Measurements from ENCODE around the gene QDPR.

The QDPR gene

DNA sequence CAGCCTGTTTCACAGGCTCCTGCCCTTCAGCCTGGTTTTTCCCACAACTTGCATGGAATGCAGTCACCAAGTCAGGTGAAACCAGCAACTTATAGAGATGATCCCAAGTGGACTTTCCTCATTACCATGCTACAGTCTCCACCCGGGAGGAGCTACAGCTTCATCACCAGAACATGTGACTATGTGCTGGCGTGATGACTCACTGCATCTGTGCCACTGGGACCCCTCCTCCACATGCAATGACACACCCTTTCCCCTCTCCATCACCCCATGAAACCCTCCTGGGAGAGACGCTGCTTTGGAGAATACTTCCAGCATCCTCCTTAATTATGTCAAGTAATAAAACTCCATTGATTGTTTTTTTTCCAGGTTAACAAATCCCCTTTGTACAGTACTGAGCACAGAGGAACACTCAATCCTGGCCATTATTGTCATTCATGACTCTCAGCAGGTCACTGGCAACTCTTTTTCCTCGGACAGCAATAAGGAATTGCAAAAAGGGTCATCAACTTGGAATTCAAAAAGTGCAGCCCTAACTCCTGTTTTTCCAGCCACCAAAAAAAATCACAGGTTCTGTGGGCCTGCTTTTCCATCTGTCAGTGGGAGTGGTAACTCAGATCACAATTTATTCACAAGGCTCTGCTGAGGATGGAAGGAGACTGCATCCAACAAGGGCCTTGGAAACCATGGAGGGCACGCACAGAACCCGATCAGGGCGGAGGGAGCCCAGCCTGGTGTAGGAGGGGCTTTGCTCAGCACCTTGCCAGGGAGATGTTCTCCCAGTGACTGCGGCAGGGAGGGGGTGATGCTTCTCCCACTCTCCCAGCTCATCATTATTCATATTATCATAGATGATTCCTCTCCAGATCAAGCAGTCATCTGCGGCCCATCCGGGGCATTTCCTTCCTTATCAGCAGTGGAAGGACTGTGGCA lies 17.4 kb downstream of the QDPR start:
- Histone ChIP-seq H3K36me3 (ENCODE audit: control insufficient read depth, insufficient read depth, low read length) (peaks cover 22% of the 10 kb centered on the region), H3K27ac (ENCODE audit: low read depth, low read length) (no peak overlapping the region), H3K4me3 (ENCODE audit: low read length) (no peak overlapping the region), H3K9ac (ENCODE audit: low read length) (no peak overlapping the region), H3K4me1 (ENCODE audit: control insufficient read depth, insufficient read depth, low read length) (peaks cover 4% of the 10 kb centered on the region), H3K27me3 (ENCODE audit: control insufficient read depth, insufficient read depth, low read length) (no peaks in the 10 kb centered on the region)

DNA sequence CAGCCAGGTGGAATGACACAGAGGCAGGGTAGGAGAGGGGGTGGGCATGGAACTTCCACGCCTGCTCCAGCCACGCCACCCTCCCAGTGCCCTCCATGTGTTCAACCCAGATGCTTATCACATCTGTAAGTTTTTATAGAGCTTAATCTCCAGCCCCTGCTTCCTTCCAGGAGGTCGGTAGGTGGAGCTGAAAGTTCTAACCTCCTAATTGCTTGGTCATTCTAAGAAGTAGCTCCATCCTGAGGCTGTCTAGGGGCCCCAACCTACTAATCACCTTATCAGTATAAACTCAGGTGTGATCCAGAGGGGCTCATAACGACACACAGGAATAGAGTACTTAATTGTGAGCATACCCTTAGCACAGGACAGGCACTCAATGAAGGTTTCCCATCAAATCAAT lies 18.3 kb downstream of the QDPR start:
- no peak overlapping the region for H3K9ac ChIP-seq (ENCODE audit: low read length)
- no peaks in the 10 kb centered on the region for H3K27me3 ChIP-seq (ENCODE audit: control insufficient read depth, insufficient read depth, low read length)
- peaks cover 4% of the 10 kb centered on the region for H3K4me1 ChIP-seq (ENCODE audit: control insufficient read depth, insufficient read depth, low read length)
- no peak overlapping the region for H3K4me3 ChIP-seq (ENCODE audit: low read length)
- no peak overlapping the region for H3K27ac ChIP-seq (ENCODE audit: low read depth, low read length)
- peaks cover 23% of the 10 kb centered on the region for H3K36me3 ChIP-seq (ENCODE audit: control insufficient read depth, insufficient read depth, low read length)

DNA sequence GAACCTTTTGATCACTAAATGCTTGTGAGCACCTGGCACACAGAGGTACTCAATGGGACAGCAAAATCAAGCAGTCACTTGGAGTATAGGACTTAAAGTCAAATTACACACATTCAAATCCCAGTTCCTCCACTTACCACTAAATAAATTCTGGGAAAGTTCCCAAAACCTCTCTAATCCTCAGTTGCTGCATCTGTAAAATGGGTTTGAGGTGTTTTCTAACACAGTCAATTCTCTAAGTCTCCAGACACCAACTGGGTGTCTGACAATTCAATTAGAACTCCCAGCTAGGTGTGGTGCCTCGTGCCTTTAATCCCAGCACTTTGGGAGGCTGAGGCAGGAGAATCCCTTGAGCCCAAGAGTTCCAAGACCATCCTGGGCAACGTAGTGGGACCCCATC lies 19.0 kb downstream of the QDPR start:
- Histone ChIP-seq H3K27ac (ENCODE audit: low read depth, low read length) (no peak overlapping the region), H3K36me3 (ENCODE audit: control insufficient read depth, insufficient read depth, low read length) (peaks cover 19% of the 10 kb centered on the region), H3K4me1 (ENCODE audit: control insufficient read depth, insufficient read depth, low read length) (peaks cover 4% of the 10 kb centered on the region)

DNA sequence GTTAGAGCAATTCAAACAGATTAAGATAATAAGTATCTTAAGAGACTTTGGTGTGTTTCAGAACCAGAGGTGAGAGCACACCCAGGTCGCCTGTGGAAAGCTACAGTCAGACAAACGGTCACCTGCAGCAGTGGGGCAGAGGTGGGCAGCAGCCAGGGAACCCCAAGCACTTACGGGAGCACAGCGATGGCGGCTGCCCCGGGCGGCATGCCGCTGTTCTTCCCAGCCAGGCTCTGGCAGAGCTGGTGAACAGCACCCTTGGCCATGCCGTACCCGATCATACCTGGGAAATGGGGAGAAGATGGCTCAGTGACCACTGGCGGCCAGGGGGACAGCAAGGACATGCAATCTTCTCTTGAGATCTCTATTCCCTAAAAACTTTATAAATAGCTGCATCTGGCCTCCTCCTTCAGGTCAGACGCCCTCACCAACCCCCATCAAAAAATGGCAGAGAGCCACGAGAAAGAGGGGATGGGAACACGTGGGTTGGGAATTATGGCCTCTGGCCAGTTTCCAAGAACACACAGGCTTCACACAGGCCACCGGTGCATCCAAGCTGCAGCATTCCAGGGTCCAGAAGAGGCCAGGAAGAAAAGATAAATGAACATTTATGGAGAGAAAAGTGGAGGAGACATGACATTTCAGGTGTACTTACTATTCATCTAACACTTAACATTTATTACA lies 19.7 kb downstream of the QDPR start:
- H3K27me3 ChIP-seq (ENCODE audit: control insufficient read depth, insufficient read depth, low read length): no peaks in the 10 kb centered on the region
- no peak overlapping the region for H3K27ac ChIP-seq (ENCODE audit: low read depth, low read length)
- no peak overlapping the region for H3K4me3 ChIP-seq (ENCODE audit: low read length)
- no peak overlapping the region for H3K9ac ChIP-seq (ENCODE audit: low read length)
- H3K36me3 ChIP-seq (ENCODE audit: control insufficient read depth, insufficient read depth, low read length): peaks cover 19% of the 10 kb centered on the region
- peaks cover 4% of the 10 kb centered on the region for H3K4me1 ChIP-seq (ENCODE audit: control insufficient read depth, insufficient read depth, low read length)

More for the DNA sequence above, 19.0 kb downstream of the QDPR start:
- no peak overlapping the region for H3K9ac ChIP-seq (ENCODE audit: low read length)
- no peak overlapping the region for H3K4me3 ChIP-seq (ENCODE audit: low read length)
- H3K27me3 ChIP-seq (ENCODE audit: control insufficient read depth, insufficient read depth, low read length): no peaks in the 10 kb centered on the region

DNA sequence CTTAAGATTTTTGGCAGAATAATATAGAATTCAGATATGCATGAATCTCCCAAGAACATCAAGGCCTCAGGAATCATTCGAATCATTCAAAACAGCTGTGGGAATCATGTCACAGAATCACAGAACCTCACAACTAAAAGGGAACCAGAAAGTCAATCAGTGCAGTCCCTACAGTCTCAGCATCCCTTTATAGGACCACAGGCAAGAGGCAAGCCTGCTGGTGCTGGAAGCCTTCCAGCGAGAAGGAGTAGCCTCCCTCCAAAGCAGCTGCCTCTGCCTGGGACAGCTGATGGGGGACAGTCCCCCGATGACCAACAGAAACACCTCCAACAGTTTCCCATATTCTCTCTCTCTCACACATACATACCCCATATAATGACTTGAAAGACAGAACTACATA lies 20.7 kb downstream of the QDPR start:
- peaks cover 19% of the 10 kb centered on the region for H3K36me3 ChIP-seq (ENCODE audit: control insufficient read depth, insufficient read depth, low read length)
- no peak overlapping the region for H3K27ac ChIP-seq (ENCODE audit: low read depth, low read length)
- no peaks in the 10 kb centered on the region for H3K27me3 ChIP-seq (ENCODE audit: control insufficient read depth, insufficient read depth, low read length)
- H3K4me1 ChIP-seq (ENCODE audit: control insufficient read depth, insufficient read depth, low read length): peaks cover 4% of the 10 kb centered on the region
- no peak overlapping the region for H3K4me3 ChIP-seq (ENCODE audit: low read length)
- no peak overlapping the region for H3K9ac ChIP-seq (ENCODE audit: low read length)

DNA sequence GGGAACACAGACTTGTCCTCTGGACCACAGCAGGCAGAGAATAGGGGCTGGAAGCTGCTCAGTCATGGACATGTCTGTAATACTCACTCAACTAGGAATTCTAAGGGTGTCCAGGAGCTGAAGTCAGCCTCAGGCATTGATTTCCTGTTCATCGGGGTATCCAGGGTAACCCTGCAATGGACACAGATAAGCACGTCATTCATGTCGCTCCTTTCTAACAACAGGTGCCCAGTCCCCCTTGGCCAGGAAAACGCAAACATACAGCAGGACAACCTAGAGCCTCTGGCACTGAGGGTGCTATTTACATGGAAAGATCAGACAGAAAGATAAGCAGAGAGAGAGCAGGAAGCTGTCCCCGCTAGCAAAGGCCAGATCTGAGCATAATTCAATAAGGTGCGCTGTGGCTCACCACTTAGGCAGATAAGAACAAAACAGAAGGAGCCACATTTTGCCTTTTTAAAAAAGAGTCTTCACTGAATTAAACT lies 21.3 kb downstream of the QDPR start:
- Histone ChIP-seq H3K4me3 (ENCODE audit: low read length) (no peak overlapping the region), H3K27me3 (ENCODE audit: control insufficient read depth, insufficient read depth, low read length) (no peaks in the 10 kb centered on the region), H3K27ac (ENCODE audit: low read depth, low read length) (no peak overlapping the region), H3K36me3 (ENCODE audit: control insufficient read depth, insufficient read depth, low read length) (peaks cover 19% of the 10 kb centered on the region), H3K4me1 (ENCODE audit: control insufficient read depth, insufficient read depth, low read length) (peaks cover 4% of the 10 kb centered on the region), H3K9ac (ENCODE audit: low read length) (no peak overlapping the region)

DNA sequence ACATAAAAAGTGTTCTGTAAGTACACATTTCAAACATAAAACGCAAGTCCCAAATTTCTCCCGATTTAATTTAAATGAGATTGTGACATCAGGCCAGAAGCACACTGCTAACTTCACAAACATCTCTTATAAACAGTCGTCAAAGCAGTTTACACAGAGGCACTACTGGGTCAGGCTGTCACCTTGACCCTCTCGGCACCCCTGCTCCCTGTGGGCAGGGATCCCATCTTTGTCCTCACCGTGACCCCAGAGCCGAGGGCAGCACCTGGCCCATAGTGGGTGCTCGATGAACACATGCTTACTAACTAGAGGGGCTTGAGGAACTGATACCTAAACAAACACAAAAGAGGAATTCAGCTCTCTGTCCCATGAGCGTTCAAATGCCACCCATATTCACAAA lies 22.2 kb downstream of the QDPR start:
- Histone ChIP-seq H3K9ac (ENCODE audit: low read length) (no peak overlapping the region), H3K27me3 (ENCODE audit: control insufficient read depth, insufficient read depth, low read length) (no peaks in the 10 kb centered on the region), H3K4me3 (ENCODE audit: low read length) (no peak overlapping the region), H3K27ac (ENCODE audit: low read depth, low read length) (no peak overlapping the region), H3K4me1 (ENCODE audit: control insufficient read depth, insufficient read depth, low read length) (peaks cover 4% of the 10 kb centered on the region), H3K36me3 (ENCODE audit: control insufficient read depth, insufficient read depth, low read length) (peaks cover 24% of the 10 kb centered on the region)

DNA sequence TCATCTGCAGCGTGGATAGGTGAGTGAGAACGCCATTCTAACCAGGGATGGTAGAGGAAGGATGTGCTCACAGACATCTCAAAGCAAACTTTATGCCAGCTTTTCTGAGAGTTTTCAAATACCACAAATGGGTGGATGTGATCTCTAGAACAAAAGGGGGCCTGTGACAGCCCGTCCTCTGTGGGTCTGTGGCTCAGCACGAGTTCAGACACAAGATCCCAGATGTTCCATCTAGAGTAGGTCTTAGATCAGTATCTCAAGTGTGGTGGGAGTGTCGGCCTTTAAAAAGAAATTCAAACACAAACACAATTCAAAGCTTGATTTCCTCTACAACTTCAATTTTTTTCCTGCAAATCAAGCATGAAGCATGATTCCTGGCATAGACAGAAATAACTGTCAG lies 22.8 kb downstream of the QDPR start:
- Histone ChIP-seq H3K27ac (ENCODE audit: low read depth, low read length) (no peak overlapping the region), H3K4me1 (ENCODE audit: control insufficient read depth, insufficient read depth, low read length) (peaks cover 4% of the 10 kb centered on the region), H3K27me3 (ENCODE audit: control insufficient read depth, insufficient read depth, low read length) (no peaks in the 10 kb centered on the region), H3K36me3 (ENCODE audit: control insufficient read depth, insufficient read depth, low read length) (peaks cover 26% of the 10 kb centered on the region), H3K4me3 (ENCODE audit: low read length) (no peak overlapping the region), H3K9ac (ENCODE audit: low read length) (no peak overlapping the region)

DNA sequence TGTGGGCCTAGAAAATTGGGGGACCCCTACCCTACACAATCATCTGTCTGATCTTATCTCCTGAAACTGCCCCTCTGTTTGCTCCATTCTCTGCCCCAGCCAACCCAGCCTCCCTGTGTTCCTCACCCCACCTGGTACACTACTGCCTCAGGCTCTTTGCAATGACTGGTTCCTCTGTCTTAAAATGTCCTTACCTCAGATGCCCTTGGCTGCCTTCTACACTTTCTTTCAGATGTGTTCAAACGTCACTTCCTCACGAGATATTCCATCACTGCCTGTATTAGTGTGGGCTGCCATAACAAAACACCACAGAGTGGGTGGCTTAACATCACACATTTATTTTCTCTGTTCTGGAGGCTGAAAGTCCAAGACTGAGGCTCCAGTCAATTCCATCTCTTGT lies 29.2 kb downstream of the QDPR start:
- Histone ChIP-seq H3K4me1 (ENCODE audit: control insufficient read depth, insufficient read depth, low read length) (no peaks in the 10 kb centered on the region), H3K36me3 (ENCODE audit: control insufficient read depth, insufficient read depth, low read length) (peaks cover 10% of the 10 kb centered on the region), H3K27me3 (ENCODE audit: control insufficient read depth, insufficient read depth, low read length) (no peaks in the 10 kb centered on the region), H3K4me3 (ENCODE audit: low read length) (no peak overlapping the region), H3K9ac (ENCODE audit: low read length) (no peak overlapping the region), H3K27ac (ENCODE audit: low read depth, low read length) (no peak overlapping the region)

DNA sequence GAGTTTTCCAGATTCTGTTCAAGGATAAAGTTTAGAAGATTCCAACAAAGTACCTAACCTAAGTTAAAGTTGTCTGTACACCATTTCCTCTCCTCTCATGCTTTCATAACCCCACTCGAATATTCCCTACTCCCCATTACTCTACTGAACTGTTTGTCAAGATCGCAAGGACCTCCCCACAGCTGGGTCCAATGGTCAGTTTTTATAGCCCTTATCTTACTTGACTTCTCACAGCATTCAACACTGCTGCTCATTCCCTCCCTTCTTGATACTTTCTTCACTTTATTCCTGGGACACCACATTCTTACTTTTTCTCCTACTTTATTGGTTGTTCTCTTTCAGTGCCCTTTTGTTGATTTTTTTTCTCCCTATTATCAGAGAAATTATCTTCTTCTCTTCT lies 30.9 kb downstream of the QDPR start:
- Histone ChIP-seq H3K27ac (ENCODE audit: low read depth, low read length) (no peak overlapping the region), H3K9ac (ENCODE audit: low read length) (no peak overlapping the region), H3K4me1 (ENCODE audit: control insufficient read depth, insufficient read depth, low read length) (no peaks in the 10 kb centered on the region), H3K4me3 (ENCODE audit: low read length) (no peak overlapping the region), H3K36me3 (ENCODE audit: control insufficient read depth, insufficient read depth, low read length) (peaks cover 10% of the 10 kb centered on the region), H3K27me3 (ENCODE audit: control insufficient read depth, insufficient read depth, low read length) (no peaks in the 10 kb centered on the region)

DNA sequence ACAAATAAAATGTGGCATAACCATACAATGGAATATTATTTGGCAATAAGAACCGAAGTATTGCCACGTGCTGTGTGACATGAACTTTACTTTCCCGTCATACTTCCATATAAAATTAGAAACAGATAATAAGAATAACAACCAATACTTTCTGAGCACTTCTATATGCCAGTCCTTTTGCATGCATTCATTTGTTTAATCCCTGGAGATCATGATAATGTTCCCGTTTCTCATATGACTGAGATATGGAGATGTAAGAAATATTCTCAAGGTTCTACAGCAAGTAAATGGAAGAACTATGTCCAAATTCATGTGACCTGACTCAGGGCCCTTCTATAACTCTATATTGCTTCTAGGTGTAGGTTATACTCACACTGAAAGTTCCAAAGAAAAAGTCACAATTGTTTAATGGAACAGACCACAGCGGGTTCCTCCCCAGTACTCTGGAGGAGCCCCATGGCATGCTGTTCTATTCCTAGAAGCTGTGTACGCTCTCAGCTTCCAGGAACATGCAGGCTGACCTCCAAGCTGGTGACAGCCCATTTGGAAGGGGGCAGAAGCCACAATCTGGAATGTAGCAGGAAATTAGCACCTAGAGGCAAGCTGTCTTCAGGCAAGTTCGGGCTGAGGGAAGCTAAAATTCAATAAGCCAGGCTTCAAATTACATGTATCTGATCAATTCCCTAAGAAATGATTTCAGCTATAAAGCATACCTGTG lies 31.5 kb downstream of the QDPR start:
- no peaks in the 10 kb centered on the region for H3K4me1 ChIP-seq (ENCODE audit: control insufficient read depth, insufficient read depth, low read length)
- H3K4me3 ChIP-seq (ENCODE audit: low read length): no peak overlapping the region
- no peak overlapping the region for H3K27ac ChIP-seq (ENCODE audit: low read depth, low read length)
- H3K9ac ChIP-seq (ENCODE audit: low read length): no peak overlapping the region
- no peaks in the 10 kb centered on the region for H3K27me3 ChIP-seq (ENCODE audit: control insufficient read depth, insufficient read depth, low read length)
- H3K36me3 ChIP-seq (ENCODE audit: control insufficient read depth, insufficient read depth, low read length): peaks cover 10% of the 10 kb centered on the region

DNA sequence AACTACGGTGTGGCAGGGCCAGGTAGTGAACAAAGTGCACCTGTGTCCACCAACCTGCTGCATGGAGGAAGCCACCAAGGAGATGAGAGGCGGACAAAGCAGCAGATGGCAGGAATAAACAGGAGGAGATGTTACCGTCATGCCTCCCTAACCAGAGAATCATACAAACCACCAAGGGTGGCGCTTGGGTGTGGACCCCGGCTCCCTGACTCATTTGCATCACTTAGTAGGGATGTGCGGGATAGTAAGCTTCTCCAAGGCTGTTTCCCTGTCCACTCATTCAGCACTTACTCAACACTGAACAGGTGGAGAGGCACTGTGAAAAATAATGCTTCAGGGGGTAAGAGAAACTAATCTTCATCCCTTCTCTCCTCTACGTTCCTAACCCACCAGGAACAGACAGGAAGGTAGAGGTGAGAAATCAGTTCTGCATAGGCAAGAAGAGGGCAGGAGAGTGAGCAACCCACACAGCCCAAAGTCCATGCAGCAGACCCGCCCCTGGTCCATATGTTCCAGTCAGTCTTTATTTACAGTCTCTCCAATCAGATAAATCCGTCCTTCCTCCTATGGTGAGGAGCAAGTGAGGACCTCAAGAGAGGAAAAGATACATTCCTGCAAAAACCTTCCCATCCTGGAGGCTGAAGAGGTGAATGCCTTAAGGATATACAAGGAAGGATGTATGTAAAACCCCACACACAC lies 34.0 kb downstream of the QDPR start:
- peaks cover 2% of the 10 kb centered on the region for H3K36me3 ChIP-seq (ENCODE audit: control insufficient read depth, insufficient read depth, low read length)
- H3K4me1 ChIP-seq (ENCODE audit: control insufficient read depth, insufficient read depth, low read length): no peaks in the 10 kb centered on the region
- H3K9ac ChIP-seq (ENCODE audit: low read length): no peak overlapping the region
- no peaks in the 10 kb centered on the region for H3K27me3 ChIP-seq (ENCODE audit: control insufficient read depth, insufficient read depth, low read length)
- no peak overlapping the region for H3K27ac ChIP-seq (ENCODE audit: low read depth, low read length)
- no peak overlapping the region for H3K4me3 ChIP-seq (ENCODE audit: low read length)

Data from rectal smooth muscle tissue (tissue), 1 donor.